Testis (tissue), 2 donors: ENCODE results near the gene NDRG4.

Source experiments
- POLR2A ChIP-seq: fragments of 450-650 bp; IDR thresholded peaks from one replicate; pipeline ENCODE4 v1.6.1; 2017; ENCODE audit warnings: antibody characterized with exemption, mild to moderate bottlenecking, moderate library complexity
- TF ChIP-seq, protein P1 (sequence below), 3 experiments: fragments of 450-650 bp in 2 of 3; fragments of 200-600 bp in 1 of 3; sonication (generic) in 1 of 3; IDR thresholded peaks; one replicate each; pipeline ENCODE4 v1.5.1; 2016 to 2019; ENCODE audit warnings: antibody characterized with exemption in 3 of 3, mild to moderate bottlenecking in 2 of 3, moderate library complexity in 1 of 3

DNA sequence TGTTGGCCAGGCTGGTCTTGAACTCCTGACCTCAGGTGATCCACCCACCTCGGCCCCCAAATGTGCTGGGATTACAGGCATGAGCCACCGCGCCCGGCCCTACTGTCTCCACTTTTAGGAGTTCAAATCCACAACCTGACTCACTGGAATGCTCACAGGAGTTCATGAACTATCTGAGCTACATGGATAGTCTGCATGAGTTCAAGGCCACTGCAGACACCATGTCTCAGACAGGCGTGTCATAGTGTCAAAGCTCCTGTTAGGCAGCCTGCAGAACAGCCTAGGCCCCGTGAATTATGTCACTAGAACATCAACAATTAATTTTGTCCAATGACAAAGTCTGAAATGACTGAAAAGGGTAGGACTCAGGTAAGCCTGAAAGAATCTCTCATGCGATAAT, 38.3 kb upstream of the NDRG4 start:
- TF ChIP-seq, protein P1, sequence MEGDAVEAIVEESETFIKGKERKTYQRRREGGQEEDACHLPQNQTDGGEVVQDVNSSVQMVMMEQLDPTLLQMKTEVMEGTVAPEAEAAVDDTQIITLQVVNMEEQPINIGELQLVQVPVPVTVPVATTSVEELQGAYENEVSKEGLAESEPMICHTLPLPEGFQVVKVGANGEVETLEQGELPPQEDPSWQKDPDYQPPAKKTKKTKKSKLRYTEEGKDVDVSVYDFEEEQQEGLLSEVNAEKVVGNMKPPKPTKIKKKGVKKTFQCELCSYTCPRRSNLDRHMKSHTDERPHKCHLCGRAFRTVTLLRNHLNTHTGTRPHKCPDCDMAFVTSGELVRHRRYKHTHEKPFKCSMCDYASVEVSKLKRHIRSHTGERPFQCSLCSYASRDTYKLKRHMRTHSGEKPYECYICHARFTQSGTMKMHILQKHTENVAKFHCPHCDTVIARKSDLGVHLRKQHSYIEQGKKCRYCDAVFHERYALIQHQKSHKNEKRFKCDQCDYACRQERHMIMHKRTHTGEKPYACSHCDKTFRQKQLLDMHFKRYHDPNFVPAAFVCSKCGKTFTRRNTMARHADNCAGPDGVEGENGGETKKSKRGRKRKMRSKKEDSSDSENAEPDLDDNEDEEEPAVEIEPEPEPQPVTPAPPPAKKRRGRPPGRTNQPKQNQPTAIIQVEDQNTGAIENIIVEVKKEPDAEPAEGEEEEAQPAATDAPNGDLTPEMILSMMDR (IDR thresholded peaks at IDR 0.05): no peak
- no peak for TF ChIP-seq POLR2A
